Measurements from ENCODE around the gene SLF1.

Gene SLF1

GRCh38 chr5:94725142-94725541 is 106.7 kb downstream of the SLF1 start:
- no peak for DNase-seq

GRCh38 chr5:94731471-94731870 is 113.0 kb downstream of the SLF1 start:
- no peak for DNase-seq

GRCh38 chr5:94736498-94736897 is 118.0 kb downstream of the SLF1 start:
- DNase-seq, result no peak

GRCh38 chr5:94740286-94740685 is 121.8 kb downstream of the SLF1 start:
- no peak for DNase-seq

DNA sequence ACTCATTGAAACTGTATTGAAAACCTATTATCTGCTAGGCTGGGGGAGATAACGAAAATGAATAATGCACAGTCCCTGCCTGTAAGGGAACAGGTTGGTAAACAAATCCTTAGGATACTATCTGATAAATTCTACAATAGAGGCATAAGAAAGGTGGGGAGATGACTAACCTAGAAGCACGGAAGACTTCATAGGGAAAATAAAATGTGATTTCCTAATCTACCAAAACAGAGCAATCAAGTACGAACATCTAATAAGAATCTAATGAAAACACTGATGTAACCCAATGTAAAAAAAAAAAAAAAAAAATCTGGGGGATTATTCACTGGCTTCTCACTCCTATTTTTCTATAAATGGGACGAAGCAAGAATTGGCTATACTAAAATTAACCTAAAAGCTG is 124.4 kb downstream of the SLF1 start:
- no peak for DNase-seq

GRCh38 chr5:94744906-94745305 is 126.4 kb downstream of the SLF1 start:
- no peak for DNase-seq

- no peak for DNase-seq
Observed at GRCh38 chr5:94745786-94746730, 127.6 kb downstream of the SLF1 start.

DNA sequence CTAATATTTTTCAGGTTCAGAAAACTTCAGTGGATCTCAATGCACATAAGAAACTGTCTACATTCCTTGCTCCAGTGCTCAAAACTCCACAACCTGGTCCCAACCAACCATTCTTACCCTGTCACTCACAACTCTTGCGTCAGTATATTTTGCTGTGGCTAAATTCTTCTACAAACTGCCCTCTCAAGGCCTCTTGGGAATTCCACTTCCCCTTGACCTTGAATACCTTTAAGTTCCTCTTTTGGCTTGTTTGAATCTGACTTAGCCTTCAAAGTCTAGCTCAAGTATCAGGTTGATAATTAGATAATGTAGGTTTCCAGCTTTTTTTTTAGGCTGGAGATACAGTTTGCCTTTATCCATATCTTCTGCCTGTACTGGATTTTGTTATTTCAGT is 128.3 kb downstream of the SLF1 start:
- DNase-seq, result no peak
